ENCODE measurements around the gene SPHKAP. TPM values are rescaled to one million over a fixed set of nuclear protein-coding genes. Genes with fewer than 3 reads are reported as not detected.

The SPHKAP gene
- total RNA-seq, 4 donors from 2014 or later, result not detected

- DNase-seq, result no peak
- TF ChIP-seq POLR2A (IDR thresholded peaks at IDR 0.05), result no peak
- H3K4me3 ChIP-seq, result no peak overlapping the region
- H3K27me3 ChIP-seq, result no peaks in the 10 kb centered on the region
- H3K4me1 ChIP-seq, result no peaks in the 10 kb centered on the region
- no peak overlapping the region for H3K27ac ChIP-seq
- H3K36me3 ChIP-seq, result no peaks in the 10 kb centered on the region
- no peaks in the 10 kb centered on the region for H3K9me3 ChIP-seq
Observed at GRCh38 chr2:228017784-228018183, 163.7 kb downstream of the SPHKAP start.

- DNase-seq, result no peak
- H3K9me3 ChIP-seq, result no peaks in the 10 kb centered on the region
- H3K36me3 ChIP-seq, result no peaks in the 10 kb centered on the region
- H3K27ac ChIP-seq, result no peak overlapping the region
- H3K4me3 ChIP-seq, result no peak overlapping the region
- TF ChIP-seq CTCF (IDR thresholded peaks at IDR 0.05) (no peak), POLR2A (IDR thresholded peaks at IDR 0.05) (no peak)
- no peaks in the 10 kb centered on the region for H3K4me1 ChIP-seq
- no peaks in the 10 kb centered on the region for H3K27me3 ChIP-seq
Observed at GRCh38 chr2:228016402-228016801, 165.1 kb downstream of the SPHKAP start.

- H3K36me3 ChIP-seq, result no peaks in the 10 kb centered on the region
- H3K27me3 ChIP-seq, result no peaks in the 10 kb centered on the region
- H3K9me3 ChIP-seq, result no peaks in the 10 kb centered on the region
- TF ChIP-seq CTCF (IDR thresholded peaks at IDR 0.05) (no peak), POLR2A (IDR thresholded peaks at IDR 0.05) (no peak)
- DNase-seq, result no peak
- H3K4me1 ChIP-seq, result no peaks in the 10 kb centered on the region
- H3K27ac ChIP-seq, result no peak overlapping the region
- H3K4me3 ChIP-seq, result no peak overlapping the region
Observed at GRCh38 chr2:228015741-228016140, 165.7 kb downstream of the SPHKAP start.

GRCh38 chr2:227996366-227996765 is 185.1 kb downstream of the SPHKAP start:
- TF ChIP-seq CTCF (IDR thresholded peaks at IDR 0.05), result no peak
- TF ChIP-seq POLR2A (IDR thresholded peaks at IDR 0.05), result no peak
- H3K9me3 ChIP-seq, result no peaks in the 10 kb centered on the region
- no peaks in the 10 kb centered on the region for H3K4me1 ChIP-seq
- no peaks in the 10 kb centered on the region for H3K36me3 ChIP-seq
- no peak overlapping the region for H3K4me3 ChIP-seq
- no peak for DNase-seq
- no peak overlapping the region for H3K27ac ChIP-seq
- H3K27me3 ChIP-seq, result no peaks in the 10 kb centered on the region

GRCh38 chr2:227990937-227991336 is 190.6 kb downstream of the SPHKAP start:
- Histone ChIP-seq H3K4me3 (no peak overlapping the region), H3K27ac (no peak overlapping the region), H3K36me3 (no peaks in the 10 kb centered on the region), H3K27me3 (no peaks in the 10 kb centered on the region), H3K9me3 (no peaks in the 10 kb centered on the region), H3K4me1 (no peaks in the 10 kb centered on the region)
- no peak for DNase-seq
- TF ChIP-seq POLR2A (IDR thresholded peaks at IDR 0.05), result no peak
- TF ChIP-seq CTCF (IDR thresholded peaks at IDR 0.05), result no peak

GRCh38 chr2:227973241-227973640 is 208.2 kb downstream of the SPHKAP start:
- H3K9me3 ChIP-seq, result no peaks in the 10 kb centered on the region
- TF ChIP-seq POLR2A (IDR thresholded peaks at IDR 0.05) (no peak), CTCF (IDR thresholded peaks at IDR 0.05) (no peak)

More at GRCh38 chr2:227973241-227973640, 208.2 kb downstream of the SPHKAP start:
- Histone ChIP-seq H3K4me3 (no peak overlapping the region), H3K36me3 (no peaks in the 10 kb centered on the region), H3K27me3 (no peaks in the 10 kb centered on the region), H3K4me1 (no peaks in the 10 kb centered on the region), H3K27ac (no peak overlapping the region)
- DNase-seq, result no peak

Data from Peyer's patch (tissue), 4 donors.